ENCODE results near the gene NEK6.

The NEK6 gene

GRCh38 chr9:124262649-124262972 is 4.9 kb downstream of the NEK6 start:
- DNase-seq = no peak

- no peak for DNase-seq
Measured at GRCh38 chr9:124263213-124263612, 5.5 kb downstream of the NEK6 start.

GRCh38 chr9:124263800-124264426 is 6.2 kb downstream of the NEK6 start:
- no peak for DNase-seq

GRCh38 chr9:124264823-124265233 is 7.1 kb downstream of the NEK6 start:
- DNase-seq = no peak

- DNase-seq = no peak
Measured at GRCh38 chr9:124265551-124265950, 7.8 kb downstream of the NEK6 start.

- DNase-seq = no peak
Measured at GRCh38 chr9:124266139-124266825, 8.5 kb downstream of the NEK6 start.

- no peak for DNase-seq
Measured at GRCh38 chr9:124266826-124267201, 9.1 kb downstream of the NEK6 start.

GRCh38 chr9:124267271-124267807 is 9.6 kb downstream of the NEK6 start:
- no peak for DNase-seq

- DNase-seq = no peak
Measured at GRCh38 chr9:124268248-124268647, 10.5 kb downstream of the NEK6 start.

GRCh38 chr9:124268661-124269060 is 10.9 kb downstream of the NEK6 start:
- DNase-seq = no peak

GRCh38 chr9:124269556-124269955 is 11.8 kb downstream of the NEK6 start:
- no peak for DNase-seq

GRCh38 chr9:124270504-124271335 is 13.0 kb downstream of the NEK6 start:
- DNase-seq = no peak

GRCh38 chr9:124271660-124272059 is 13.9 kb downstream of the NEK6 start:
- DNase-seq = no peak

- DNase-seq = no peak
Measured at GRCh38 chr9:124272118-124272517, 14.4 kb downstream of the NEK6 start.

GRCh38 chr9:124272979-124273378 is 15.2 kb downstream of the NEK6 start:
- no peak for DNase-seq

- no peak for DNase-seq
Measured at GRCh38 chr9:124273427-124274160, 15.8 kb downstream of the NEK6 start.

- DNase-seq = no peak
Measured at GRCh38 chr9:124274226-124274625, 16.5 kb downstream of the NEK6 start.

GRCh38 chr9:124274738-124275137 is 17.0 kb downstream of the NEK6 start:
- DNase-seq = no peak

- no peak for DNase-seq
Measured at GRCh38 chr9:124277420-124277819, 19.7 kb downstream of the NEK6 start.

- DNase-seq = no peak
Measured at GRCh38 chr9:124278054-124278540, 20.3 kb downstream of the NEK6 start.

- no peak for DNase-seq
Measured at GRCh38 chr9:124279531-124280175, 21.9 kb downstream of the NEK6 start.

- DNase-seq = no peak
Measured at GRCh38 chr9:124280176-124280691, 22.5 kb downstream of the NEK6 start.

Data from activated CD4-positive, alpha-beta T cell treated with anti-CD3 and anti-CD28 coated beads for 4 hours (primary cell).